Progenitor cell of endocrine pancreas (in vitro differentiated cells): ENCODE measurements around the gene MLLT3. TPM values are rescaled to one million over a fixed set of nuclear protein-coding genes. Genes with fewer than 3 reads are reported as not detected.

Experiments used
- DNase-seq: peaks from one replicate; pipeline ENCODE4 v3.0.0; 2021; ENCODE audit warnings: low spot score; ENCODE audit not compliant: unreplicated experiment
- H3K27ac Mint-ChIP-seq: 2 replicates; pipeline ENCODE4 v1.8.0; 2021; ENCODE audit warnings: mild to moderate bottlenecking, moderate library complexity, mixed read lengths
- H3K27me3 Mint-ChIP-seq: 2 replicates; pipeline ENCODE4 v1.8.0; 2021; ENCODE audit warnings: mixed read lengths
- H3K36me3 Mint-ChIP-seq: 2 replicates; pipeline ENCODE4 v1.8.0; 2022; ENCODE audit warnings: mixed read lengths; ENCODE audit not compliant: insufficient read depth
- H3K4me1 Mint-ChIP-seq: 2 replicates; pipeline ENCODE4 v1.8.0; 2021; ENCODE audit warnings: low read depth, mixed read lengths
- H3K4me3 Mint-ChIP-seq: 2 replicates; pipeline ENCODE4 v1.8.0; 2021; ENCODE audit warnings: low read depth, mild to moderate bottlenecking, moderate library complexity, mixed read lengths
- H3K9me3 Mint-ChIP-seq: 2 replicates; pipeline ENCODE4 v1.8.0; 2021; ENCODE audit warnings: low read depth, mixed read lengths
- total RNA-seq: library from RNA; stranded (reverse); gene quantifications from 2 replicates; pipeline ENCODE4 v1.2.1, GENCODE V29; 2021
- TF ChIP-seq, protein P1 (sequence below): fragments of 200-600 bp; sonication (generic); IDR thresholded peaks from one replicate; pipeline ENCODE4 v1.5.0; 2021; ENCODE audit warnings: antibody characterized with exemption, mild to moderate bottlenecking; ENCODE audit not compliant: unreplicated experiment

Gene MLLT3
- total RNA-seq, 1 donor from 2014 or later: 25.8 TPM

DNA sequence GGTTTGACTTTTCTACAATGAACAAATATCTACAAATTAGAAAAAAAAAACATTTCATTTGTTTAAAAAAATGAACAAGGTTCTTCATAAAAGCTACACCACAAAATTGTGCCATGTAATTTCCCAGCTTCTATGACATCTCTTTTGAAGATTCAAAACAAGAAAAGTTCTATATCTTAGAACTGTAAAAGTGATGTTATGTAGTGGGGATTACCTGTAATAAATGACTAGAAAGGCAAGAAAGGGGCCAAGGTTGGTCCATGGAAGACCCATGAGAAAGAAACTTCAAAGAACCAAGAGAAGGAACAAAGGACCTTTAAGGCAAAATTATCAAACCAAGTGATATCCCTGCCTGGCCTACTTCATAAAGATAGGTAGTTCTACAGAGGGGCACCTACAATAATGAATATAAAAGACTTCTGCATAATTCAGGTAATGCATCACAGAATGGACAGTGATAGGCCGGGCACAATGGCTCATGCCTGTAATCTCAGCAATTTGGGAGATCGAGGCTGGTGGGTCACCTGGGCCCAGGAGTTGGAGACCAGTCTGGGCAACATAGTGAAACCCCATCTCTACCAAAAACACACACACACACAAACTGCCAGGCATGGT lies 7.6 kb downstream of the MLLT3 start:
- Mint-ChIP-seq H3K27me3 (peaks cover 2% of the 10 kb centered on the region), H3K9me3 (no peaks in the 10 kb centered on the region)

DNA sequence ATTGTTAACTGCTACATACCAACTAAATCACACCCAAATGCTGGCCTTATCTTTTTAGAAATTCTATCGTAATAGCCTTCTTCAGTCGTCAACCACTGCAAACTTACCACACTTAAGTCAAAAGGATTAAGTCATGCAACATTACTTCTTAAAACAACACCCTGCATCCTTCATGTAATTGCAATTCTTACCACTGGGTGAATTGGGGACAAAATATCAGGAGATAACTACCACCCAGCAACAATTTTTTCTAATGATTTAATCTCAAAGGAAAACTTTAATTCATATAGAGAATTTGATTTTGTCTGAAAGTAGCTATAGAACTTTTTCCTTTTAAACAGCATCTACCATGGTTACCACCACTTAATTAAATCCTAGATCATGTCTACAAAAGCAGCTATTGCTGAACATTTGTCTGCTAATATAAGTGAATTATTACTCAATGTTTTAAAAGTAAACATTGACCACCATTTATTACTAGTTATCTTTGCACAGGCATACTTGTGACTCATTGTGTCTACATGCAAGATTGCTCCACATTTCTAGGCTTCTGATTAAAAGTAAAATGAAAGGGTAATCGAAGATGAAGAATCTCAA lies 10.5 kb downstream of the MLLT3 start:
- no peak overlapping the region for H3K27ac Mint-ChIP-seq

More for the DNA sequence above, 7.6 kb downstream of the MLLT3 start:
- H3K27ac Mint-ChIP-seq: no peak overlapping the region
- H3K4me1 Mint-ChIP-seq: peaks cover 23% of the 10 kb centered on the region
- no peak for DNase-seq
- no peaks in the 10 kb centered on the region for H3K36me3 Mint-ChIP-seq
- no peak overlapping the region for H3K4me3 Mint-ChIP-seq
- TF ChIP-seq, protein P1, sequence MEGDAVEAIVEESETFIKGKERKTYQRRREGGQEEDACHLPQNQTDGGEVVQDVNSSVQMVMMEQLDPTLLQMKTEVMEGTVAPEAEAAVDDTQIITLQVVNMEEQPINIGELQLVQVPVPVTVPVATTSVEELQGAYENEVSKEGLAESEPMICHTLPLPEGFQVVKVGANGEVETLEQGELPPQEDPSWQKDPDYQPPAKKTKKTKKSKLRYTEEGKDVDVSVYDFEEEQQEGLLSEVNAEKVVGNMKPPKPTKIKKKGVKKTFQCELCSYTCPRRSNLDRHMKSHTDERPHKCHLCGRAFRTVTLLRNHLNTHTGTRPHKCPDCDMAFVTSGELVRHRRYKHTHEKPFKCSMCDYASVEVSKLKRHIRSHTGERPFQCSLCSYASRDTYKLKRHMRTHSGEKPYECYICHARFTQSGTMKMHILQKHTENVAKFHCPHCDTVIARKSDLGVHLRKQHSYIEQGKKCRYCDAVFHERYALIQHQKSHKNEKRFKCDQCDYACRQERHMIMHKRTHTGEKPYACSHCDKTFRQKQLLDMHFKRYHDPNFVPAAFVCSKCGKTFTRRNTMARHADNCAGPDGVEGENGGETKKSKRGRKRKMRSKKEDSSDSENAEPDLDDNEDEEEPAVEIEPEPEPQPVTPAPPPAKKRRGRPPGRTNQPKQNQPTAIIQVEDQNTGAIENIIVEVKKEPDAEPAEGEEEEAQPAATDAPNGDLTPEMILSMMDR: no peak

DNA sequence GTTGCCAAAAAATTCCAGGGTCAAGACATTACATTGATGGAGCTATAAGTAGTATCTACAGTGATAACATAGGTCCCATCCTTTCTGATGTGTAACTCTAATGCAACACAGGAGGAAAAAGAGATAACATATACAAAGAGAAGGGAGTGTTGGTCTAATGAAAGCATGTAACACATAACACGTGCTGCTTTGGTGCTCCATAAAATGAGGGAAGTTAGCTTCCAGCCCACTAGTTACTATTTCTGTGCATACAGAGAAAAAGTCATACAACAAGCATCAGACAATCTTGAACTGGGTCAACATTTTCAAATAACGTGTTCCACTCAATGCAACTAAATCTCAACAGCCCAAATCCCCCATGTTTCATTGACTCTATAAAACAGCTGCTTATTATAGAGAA lies 11.7 kb downstream of the MLLT3 start:
- no peak overlapping the region for H3K4me3 Mint-ChIP-seq
- peaks cover 20% of the 10 kb centered on the region for H3K4me1 Mint-ChIP-seq
- no peak overlapping the region for H3K27ac Mint-ChIP-seq
- no peaks in the 10 kb centered on the region for H3K27me3 Mint-ChIP-seq
- no peaks in the 10 kb centered on the region for H3K36me3 Mint-ChIP-seq
- no peak for DNase-seq
- TF ChIP-seq, protein P1: no peak
- no peaks in the 10 kb centered on the region for H3K9me3 Mint-ChIP-seq

More for the DNA sequence above, 10.5 kb downstream of the MLLT3 start:
- H3K9me3 Mint-ChIP-seq: no peaks in the 10 kb centered on the region
- no peak overlapping the region for H3K4me3 Mint-ChIP-seq
- peaks cover 18% of the 10 kb centered on the region for H3K4me1 Mint-ChIP-seq
- no peaks in the 10 kb centered on the region for H3K36me3 Mint-ChIP-seq
- no peak for DNase-seq
- TF ChIP-seq, protein P1: peak; percentile 48
- no peaks in the 10 kb centered on the region for H3K27me3 Mint-ChIP-seq

DNA sequence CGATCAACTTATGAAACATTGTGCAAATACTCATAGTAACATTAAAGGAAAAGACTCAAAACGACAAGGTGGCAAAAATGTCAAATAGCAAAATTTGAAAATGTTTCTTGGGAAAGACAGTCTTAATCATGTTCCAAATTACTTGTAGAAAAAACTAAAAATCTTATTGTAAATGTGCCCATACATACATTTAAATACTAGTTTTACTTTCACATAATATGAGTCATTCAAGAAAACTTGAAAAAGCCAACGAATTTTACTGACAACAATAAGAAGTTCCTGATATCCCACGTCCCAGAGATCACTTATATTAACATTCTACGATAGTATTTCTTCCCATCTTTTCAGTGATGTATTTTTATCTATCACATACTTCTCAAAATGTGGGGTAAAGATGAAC lies 13.7 kb downstream of the MLLT3 start:
- Mint-ChIP-seq H3K27me3 (no peaks in the 10 kb centered on the region), H3K9me3 (no peaks in the 10 kb centered on the region)

DNA sequence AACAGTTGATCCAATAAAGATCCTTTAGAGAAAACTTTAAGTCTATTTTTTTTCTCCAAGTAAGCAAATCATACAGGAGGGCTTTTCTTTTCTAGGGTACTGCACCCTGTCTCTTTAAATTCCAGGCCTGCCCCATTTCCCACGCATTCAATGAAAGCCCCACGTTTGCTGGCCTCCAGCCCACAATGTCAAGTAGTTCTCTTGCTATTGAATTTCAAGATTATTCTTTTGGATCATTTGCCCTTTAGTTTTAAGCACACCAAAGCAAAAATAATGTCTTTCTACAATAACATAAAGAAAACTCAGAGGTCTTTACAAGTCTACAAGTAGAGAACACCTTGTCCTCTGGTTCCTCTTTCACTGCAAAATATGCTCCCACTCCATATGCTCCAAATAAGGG lies 15.6 kb downstream of the MLLT3 start:
- H3K9me3 Mint-ChIP-seq: no peaks in the 10 kb centered on the region
- DNase-seq: no peak
- H3K27me3 Mint-ChIP-seq: no peaks in the 10 kb centered on the region
- no peak overlapping the region for H3K4me3 Mint-ChIP-seq
- no peak overlapping the region for H3K27ac Mint-ChIP-seq
- H3K4me1 Mint-ChIP-seq: peaks cover 14% of the 10 kb centered on the region
- TF ChIP-seq, protein P1: no peak
- H3K36me3 Mint-ChIP-seq: no peaks in the 10 kb centered on the region

More for the DNA sequence above, 13.7 kb downstream of the MLLT3 start:
- no peak for DNase-seq
- Mint-ChIP-seq H3K36me3 (no peaks in the 10 kb centered on the region), H3K4me3 (no peak overlapping the region), H3K27ac (no peak overlapping the region), H3K4me1 (peaks cover 20% of the 10 kb centered on the region)
- TF ChIP-seq, protein P1: no peak
